NCI-H748 (cell line): ENCODE data around the gene GGN.
"Not testable (repeated sequence)": the region's sequence is repeated elsewhere in the genome, so short reads cannot be mapped to it uniquely, and the experiment has no call there.

ENCODE experiments used
- DNase-seq: peaks from one replicate; lab custom pipeline; 2025; ENCODE audit not compliant: unreplicated experiment; lab: John Stamatoyannopoulos, UW

GGN gene, protein sequence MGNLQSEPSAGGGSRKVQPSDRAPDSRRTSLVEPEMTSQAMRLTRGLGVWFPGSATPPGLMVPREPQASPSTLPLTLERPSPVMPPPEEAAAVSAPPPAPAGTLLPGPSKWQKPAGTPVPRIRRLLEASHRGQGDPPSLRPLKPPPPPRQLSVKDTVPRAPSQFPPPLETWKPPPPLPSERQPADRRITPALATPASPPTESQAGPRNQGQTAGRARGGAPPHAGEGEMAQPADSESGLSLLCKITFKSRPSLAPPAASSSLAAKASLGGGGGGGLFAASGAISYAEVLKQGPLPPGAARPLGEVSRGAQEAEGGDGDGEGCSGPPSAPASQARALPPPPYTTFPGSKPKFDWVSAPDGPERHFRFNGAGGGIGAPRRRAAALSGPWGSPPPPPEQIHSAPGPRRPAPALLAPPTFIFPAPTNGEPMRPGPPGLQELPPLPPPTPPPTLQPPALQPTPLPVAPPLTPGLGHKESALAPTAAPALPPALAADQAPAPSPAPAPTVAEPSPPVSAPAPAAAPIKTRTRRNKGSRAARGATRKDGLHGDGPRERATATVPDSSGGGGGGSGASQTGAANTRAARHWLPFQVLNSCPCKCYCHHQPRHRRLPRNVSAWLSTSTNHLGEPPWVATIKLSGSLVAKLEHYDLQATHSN

DNA sequence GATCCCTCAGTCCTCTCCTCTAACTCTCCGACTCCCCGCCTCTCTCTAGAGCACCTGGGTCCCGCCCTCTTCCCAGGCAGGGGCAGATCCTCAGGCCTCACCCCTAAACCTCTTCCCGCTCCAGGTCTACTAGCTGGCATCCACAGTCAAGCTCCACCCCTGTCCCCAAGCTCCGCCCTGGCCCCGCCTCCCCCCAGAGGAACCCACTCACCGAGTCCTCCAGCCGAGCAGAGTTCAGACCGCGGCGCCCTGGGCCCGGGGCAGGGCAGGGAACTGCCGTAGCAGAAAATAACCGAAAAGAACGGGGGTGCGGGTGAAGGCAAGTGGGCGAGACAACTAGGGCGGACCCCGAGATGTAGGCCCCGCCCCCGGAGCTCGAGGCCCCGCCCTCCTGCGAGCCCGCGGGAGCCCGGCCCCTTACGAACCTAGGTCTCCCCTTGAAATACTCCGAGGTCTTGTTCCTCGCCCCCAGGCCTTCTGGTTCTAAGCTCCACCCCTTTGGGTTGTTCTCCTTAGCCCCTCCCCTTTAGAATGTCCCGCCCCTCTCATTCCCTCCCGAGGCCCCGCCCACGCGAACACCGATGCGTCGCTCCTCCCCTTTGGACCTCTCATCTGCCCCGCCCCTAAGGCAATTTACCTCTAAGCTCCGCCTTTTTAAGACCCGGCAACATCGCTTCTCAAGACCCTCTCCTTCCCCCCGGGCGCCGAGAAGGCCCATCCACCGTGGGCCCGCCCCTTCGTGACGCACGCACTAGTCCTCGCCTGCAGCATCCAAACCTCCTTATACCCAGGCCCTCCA, at the start of gene GGN:
Gene GGN (minus strand): TSS at position 485 of the 799 bp plus-strand sequence. CDS start 773 bp downstream, outside the sequence.
- DNase-seq: peak; percentile 96

DNA sequence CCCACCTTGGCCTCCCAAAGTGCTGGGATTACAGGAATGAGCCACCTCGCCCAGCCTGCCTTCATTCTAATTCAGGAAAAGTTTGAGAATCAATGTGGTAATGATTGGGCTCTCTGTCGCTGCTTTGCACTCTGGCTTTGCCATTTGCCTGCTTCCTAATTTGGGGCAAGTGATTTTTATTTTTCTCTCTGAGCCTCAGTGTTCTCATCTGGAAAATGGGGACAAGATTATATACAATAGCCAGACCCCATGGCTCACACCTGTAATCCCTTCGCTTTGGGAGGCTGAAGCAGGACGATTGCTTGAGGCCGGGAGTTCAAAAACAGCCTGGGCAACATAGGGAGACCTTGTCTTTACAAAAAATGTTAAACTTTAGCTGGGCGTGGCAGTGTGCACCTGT, 49.5 kb upstream of the GGN start:
- no peak for DNase-seq

DNA sequence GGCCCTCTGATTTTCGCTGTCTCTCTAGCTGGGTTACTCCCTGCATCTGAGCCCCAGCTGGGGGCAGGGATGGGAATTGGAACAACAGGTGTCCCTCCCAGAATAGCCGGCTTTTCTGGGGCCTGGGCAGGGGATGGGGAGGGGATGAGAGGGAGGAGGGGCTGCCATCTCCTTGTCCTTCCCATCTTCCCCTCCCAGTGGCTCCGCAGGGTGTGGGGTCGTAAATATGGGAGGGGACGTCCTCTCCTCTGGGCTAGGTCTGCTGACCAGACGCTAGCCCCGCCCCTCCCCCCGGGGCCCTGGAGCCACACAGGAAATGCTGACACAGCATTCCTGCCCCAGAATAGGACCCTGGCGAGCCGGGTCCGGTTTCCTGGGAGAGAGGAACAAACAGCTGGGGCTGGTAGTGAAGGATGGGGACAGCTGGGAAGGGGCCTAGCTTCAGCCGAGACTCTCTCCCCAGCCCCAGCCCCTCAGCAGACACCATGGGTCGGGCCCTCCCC, 46.8 kb upstream of the GGN start:
- DNase-seq: peak; percentile 27

DNA sequence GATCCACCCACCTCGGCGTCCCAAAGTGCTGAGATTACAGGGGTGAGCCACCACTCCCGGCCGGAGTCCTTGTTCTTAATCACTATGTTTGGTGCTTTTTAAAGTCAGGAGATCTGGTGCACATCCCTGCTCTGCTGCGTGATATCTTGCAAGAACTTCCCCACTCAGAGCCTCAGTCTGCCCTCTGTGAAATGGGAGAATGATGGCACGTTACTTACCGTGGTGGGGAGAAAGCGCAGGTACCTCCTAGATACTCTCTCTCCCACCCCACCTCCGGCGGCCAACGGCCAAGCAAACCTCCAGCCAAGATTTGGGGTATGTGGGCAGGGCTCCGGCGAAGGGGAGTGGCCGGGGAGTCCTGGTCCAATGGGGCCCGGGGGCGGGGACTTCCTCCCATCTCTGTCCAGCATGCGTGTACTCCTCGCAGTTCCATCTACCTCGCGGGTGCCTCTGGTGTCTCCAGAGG, 45.5 kb upstream of the GGN start, which contains the start of gene RYR1:
Gene RYR1 (plus strand): TSS at position 424 of the 466 bp plus-strand sequence. CDS start 139 bp downstream, outside the sequence.
- DNase-seq: no peak

DNA sequence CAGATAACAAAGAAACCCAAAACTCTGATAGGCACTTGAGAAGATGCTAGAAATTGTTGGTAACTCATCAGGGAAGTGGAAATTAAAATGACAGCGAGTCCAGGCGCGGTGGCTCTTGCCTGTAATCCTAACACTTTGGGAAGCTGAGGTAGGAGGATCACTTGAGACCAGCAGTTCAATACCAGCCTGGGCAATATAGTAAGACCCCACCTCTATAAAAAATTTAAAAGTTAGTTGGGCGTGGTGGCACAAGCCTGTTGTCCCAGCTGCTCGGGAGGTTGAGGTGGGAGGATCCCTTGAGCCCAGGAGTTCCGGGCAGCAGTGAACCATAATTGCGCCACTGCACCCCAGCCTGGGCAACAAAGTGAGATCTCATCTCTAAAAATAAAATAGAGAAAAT, 43.1 kb upstream of the GGN start:
- DNase-seq: no peak

DNA sequence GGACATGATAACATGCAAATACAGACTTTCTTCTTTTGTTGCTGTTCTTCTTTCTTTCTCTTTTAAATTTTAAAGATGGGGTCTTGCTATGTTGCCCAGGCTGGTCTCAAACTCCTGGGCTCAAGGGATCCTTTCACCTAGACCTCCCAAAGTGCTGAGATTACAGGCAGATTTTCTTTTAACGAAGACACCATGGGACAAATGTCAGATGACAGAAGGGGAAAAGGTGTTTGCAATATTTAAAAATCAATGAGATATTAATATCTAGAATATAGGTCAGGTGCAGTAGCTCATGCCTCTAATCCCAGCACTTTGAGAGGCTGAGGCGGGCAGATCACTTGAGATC, 42.0 kb upstream of the GGN start:
- DNase-seq: no peak

DNA sequence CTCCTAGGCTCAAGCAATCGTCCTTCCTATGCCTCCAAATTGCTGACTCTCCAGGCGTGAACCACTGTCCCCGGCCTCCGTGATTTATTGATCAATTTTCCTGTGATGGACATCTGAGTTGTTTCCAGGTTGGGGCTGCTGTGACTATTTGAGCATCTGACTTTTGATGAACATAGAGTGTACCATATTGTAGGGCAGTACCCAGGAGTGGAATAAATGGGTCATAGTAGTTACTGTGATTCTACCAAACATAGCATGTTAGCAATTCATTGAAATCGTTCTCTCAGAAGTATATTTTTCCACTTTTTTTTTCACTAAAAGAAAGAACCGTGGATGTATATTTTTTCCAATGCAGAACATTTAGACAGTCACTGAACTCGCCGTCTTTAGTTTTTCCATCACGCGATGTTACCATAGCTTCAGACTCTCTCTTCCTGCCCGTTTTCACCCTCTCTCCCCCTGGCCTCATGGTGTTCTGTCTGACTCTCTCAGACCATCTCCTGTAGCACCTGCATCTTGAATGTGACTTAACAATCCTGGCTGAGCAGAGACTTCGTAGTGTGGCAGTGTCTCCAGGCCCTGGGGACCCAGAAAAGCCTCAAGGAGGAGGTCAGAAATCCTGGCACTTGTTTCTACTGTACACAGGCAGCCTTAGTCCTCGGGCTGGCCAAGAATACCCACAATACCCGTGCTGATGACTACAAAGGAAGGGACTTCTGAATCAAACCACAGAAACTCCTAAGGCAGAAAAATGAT, 41.4 kb upstream of the GGN start:
- DNase-seq: no peak

DNA sequence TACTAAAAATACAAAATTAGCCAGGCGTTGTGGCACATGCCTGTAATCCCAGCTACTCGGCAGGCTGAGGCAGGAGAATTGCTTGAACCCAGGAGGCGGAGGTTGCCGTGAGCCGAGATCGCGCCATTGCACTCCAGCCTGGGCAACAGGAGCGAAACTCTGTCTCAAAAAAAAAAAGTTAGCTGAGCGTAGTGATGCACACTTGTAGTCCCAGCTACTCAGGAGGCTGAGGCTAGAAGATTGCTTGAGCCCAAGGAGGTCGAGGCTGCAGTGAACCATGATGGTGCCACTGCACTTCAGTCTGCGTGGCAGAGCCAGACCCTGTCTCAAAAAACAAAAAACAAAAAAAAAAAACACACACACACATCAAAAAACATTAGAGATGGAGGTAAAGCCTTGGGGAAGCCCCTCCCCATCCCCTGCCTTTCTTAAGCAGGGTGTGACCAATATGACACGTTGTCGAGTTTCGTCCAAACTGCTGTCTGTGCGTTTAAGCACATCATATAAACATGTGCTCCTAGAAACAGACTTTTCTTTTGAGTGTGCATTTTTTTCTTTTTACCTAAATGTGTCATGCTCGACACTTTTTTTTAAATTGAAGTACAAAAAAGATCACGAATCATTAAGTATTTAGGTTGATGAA, 39.3 kb upstream of the GGN start:
- not testable (repeated sequence) for DNase-seq

DNA sequence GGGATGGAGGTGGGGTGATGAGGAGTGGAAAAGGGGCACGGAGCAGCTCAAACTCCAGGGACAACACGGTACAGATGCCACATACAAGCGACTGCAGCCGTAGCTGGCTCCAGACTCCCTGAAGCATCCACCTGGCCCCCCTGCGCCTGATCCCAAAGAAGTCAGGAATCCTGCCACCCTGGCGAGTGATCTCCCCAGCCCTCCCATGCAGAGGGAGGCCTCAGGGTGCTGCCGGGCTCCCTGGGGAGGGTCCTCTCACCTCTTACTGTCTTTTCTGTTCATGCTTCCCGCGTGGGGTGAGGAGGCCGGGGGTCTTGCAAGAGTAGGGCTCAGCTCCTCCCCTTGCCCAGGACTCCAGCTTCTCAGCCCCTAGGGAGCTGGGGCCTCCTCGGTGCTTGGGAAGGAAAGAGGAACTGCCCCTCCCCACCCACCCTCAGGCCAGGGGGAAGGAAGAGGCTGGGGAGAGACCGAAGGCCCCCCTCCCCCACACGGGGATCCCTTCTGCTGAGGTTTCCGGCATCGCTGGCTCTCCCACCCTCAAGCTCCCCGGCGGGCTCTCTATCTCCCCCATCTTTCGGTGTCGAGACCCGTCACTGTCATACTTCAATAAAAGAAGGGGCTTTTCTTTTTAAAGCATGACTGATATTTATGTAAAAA, 38.1 kb upstream of the GGN start, which contains the start of gene RASGRP4:
Gene RASGRP4 (minus strand): TSS at position 410 of the 657 bp plus-strand sequence. CDS start 128 bp downstream, at position 282.
- no peak for DNase-seq

DNA sequence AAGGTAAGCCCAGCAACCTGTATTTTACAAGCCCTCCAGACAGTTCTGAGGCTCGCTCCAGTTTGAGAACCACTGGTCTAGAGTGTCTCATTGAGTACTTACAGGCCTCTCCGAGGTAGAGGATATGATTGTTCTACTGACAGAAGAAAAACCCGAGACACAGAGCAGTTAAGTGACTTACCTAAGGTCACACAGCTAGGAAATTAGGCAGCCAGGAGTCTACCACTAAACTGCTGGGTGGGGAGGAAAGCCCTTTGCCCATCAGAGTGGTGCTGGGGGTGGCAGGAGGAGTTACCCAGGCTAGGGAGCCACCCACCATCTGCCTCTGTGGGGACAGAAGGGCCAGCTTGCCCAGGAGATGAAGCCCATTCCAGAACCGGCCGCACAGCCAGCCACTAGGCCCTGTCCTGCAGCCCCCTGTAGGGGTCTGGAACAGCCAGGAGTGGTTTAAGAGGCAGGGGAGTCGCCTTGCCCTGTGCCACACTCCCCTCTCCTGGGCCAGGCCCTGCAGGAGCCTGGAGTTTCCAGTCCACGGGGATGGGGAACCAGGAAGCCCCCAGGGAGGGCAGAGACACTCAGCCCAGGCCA, 37.5 kb upstream of the GGN start:
- DNase-seq: no peak

DNA sequence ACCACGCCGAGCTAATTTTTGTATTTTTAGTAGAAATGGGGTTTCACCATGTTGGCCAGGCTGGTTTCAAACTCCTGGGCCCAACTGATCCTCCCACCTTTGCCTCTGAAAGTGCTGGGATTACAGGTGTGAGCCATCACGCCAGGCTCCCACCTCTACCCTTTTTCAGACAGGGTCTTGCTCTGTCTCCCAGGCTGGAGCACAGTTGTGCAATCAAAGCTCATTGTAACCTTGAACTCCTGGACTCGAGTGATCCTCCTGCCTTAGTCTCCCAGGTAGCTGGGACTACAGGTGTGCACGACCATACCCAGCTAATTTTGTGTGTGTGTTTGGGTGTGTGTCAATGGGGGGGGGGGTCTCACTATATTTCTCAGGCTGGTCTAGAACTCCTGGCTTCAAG, 36.4 kb upstream of the GGN start:
- DNase-seq: no peak

DNA sequence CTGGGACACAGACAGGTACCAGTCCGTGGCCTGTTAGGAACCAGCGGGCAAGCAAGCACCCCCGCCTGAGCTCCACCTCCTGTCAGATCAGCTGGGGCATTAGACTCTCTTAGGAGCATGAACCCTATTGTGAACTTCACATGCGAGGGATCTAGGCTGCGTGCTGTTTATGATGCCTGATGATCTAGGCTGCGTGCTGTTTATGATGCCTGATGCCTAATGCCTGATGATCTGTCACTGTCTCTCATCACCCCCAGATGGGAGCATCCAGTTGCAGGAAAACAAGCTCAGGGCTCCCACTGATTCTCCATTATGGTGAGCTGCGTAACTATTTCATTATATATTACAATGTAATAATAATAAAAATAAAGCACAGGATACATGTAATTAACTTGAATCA, 34.6 kb upstream of the GGN start:
- no peak for DNase-seq

DNA sequence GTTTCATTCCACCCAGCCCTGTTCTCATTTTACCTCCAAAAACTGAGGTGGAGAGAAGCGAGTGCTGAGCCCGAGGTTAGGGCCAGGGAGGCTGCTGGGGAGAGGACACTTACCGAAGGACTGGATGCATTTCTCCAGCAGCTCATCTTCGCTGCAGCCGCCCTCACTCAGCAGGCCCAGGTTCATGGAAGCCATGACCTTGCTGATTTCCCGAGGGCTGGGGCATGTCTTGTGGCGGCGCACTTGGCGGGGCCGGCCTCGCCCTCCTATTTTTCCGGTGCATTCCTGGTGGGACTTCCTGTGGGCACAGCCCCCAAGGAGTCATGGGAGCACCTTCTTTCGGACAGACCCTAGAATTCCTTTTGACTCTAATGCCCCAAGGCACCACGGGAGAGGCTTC, 34.0 kb upstream of the GGN start:
- no peak for DNase-seq

DNA sequence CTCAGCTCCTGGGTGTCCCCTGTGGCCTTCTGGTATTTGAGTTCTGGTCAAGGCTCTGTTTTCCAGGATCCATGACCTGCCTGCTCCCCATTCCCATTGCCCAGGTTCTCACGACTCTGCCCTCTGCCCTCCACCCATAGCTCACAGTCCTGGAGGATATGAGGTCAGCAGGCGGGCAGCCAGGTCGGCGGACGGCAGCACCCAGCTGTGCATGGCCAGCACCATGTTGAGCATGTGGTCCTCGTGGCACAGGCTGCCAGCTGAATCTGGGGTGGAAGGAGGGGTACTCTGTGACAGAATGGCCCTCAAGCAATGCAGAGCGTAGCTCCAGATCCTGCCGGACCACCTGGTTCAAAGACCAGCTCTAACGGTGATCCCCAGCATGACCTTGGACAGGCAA, 33.1 kb upstream of the GGN start:
- no peak for DNase-seq

DNA sequence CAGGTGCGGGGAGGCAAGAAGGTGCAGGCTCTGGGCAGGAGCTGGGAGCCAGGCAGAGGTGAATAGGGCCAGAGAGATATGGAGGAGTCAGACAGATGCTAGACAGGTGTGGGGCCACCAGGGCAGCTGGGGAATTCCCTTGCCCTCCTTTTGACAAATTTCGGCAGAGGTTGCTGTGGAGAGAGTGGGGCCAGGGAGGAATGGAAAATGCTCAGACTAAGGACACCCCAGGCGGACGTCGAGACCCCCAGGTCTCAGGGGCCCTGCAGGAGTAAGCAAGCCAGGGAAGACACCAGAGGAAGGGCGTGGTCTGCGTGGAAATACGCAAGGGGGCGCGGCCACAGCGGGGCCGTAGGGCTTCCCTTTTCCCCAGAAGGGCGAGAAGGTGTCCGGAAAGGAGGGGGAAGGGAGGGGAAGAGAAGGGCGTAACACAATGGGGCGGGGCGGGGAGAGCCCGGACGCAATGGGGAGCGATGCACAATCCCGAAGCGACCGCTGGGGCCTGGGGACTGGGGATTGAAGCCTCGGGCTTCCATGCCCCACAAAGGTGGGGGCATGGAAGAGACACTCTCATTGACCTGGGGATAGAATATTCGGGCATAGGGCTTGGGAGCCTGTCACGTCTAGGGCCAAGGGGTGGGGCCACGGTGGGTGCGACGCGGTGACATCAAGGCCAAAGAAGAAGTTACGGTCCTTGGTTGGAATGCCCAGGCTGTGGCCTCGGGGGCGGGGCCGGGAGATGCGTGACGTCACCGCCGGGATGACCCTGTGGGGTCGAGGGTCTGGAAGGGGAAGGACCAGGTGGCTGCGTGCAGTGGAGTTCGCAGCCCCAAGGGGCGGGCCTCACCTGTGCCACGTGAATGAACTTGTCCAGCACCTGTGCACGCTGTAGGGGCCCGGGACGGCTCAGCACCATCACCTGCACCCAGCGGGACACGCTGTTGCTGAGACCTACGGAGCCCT, 30.0 kb upstream of the GGN start:
- peak; percentile 90 for DNase-seq

DNA sequence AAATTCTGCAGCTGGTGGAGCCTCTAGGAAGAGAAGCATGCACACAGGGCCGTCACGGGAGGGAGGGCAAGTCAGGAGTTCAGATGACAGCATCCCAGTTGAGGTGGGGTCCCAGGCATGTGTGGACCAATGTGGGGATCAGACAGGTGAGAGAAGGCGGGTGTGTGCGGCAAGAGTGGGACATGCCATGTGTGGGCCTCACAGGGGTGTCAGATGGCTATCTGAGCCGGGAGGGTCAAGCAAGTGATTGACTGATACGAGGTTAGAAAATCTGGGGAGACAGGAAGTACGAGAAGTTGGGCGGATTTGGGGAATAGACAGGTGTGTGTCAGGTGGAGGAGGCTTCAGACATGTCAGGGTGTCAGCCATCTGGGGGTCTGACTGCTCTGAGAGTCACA, 29.3 kb upstream of the GGN start:
- no peak for DNase-seq

DNA sequence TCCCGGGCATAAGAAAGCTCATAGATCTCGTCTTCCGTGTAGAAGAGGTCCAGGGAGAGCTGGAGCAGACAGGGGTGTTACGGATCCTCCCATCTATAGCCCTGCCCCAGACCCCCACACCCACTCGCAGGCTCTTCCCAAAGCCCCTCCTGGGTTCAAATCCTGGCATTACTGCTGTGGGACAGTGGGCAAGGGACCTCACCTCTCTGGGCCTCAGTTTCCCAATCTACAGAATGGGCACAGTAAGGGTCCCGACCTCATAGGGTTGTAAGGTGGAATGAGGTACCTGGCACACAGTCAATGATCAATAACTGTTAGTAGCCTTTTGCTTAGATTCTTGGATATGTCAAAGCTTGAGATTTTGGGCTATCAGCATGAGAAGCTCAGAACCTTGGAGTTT, 25.6 kb upstream of the GGN start:
- DNase-seq: no peak

DNA sequence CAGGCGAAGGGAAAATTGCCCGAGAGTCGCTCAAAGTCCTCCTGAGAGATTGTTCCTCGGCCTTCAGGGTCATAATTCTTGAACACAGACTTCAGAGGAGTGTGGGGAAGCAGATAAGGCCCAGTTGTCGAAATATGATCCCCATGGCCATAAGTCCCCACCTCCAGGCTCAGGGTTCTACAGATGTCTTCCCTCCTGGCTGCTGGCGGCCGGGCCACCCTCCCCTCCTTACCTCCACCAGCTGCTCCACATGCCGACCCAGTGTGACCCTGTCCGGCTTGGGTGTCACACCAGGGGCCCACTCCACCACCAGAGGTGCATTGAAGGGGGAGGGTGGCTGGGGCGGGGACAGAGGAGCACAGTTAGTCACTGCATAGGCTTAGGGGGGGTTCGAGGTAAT, 25.1 kb upstream of the GGN start:
- no peak for DNase-seq
